Transverse colon (tissue), 3 donors: Measurements from ENCODE around the gene PLEKHM2.

ENCODE experiments used
- POLR2A ChIP-seq: fragments of 450-650 bp; IDR thresholded peaks from one replicate; pipeline ENCODE4 v1.6.1; 2016; ENCODE audit warnings: antibody characterized with exemption, mild to moderate bottlenecking, moderate library complexity
- POLR2AphosphoS5 ChIP-seq, 3 donors: sonication (generic); formaldehyde crosslinking; IDR thresholded peaks; one replicate each; pipeline ENCODE4 v1.6.1; 2016; ENCODE audit warnings: antibody characterized with exemption in 3 of 3

DNA sequence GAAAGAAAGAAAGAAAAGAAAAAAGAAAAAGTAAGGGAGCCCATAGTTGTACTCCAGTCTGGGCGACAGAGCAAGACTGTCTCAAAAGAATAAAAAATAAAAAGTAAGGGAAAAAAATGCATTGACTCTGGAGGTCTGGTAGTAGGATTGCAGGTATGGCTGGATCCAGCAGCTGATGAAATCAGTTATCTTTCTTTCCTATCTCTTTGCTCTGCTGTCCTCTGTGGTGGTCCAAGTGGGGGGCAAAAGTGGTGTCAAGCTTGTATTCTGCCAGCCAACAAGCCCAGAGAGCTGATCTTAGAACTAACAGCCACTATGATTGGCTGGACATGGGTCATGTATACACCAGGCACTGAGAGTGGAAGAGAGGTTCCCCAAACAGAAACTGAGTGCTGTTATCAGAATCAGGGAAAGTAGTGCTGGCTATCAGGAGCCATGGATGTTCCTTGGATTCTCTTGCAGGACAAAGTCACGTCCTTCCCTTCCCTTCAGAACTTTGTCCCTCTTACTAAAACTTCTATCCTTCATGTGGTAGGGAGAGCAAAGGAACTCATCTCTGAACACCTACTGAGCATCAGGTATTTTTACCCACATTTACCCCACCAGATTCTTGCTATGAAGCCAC is 71.0 kb downstream of the PLEKHM2 start:
- TF ChIP-seq POLR2AphosphoS5 (IDR thresholded peaks at IDR 0.05), result no peak
- TF ChIP-seq POLR2A, result no peak
